GM23338 (cell line): ENCODE measurements around the gene NR2C1. TPM values are rescaled to one million over a fixed set of nuclear protein-coding genes. Genes with fewer than 3 reads are reported as not detected.

ENCODE experiments used
- ATAC-seq: fragments of 200-7000 bp; cut with Tn5 transposase; 3 replicates; pipeline ENCODE4 v1.9.1; 2020
- DNase-seq: peaks from one replicate; pipeline ENCODE4 v3.0.0-alpha.2; 2015; ENCODE audit warnings: low spot score
- H2AFZ ChIP-seq: fragments of 200-600 bp; sonication (generic); 2 replicates; pipeline ENCODE4 v1.8.0; 2016; ENCODE audit warnings: antibody characterized with exemption, mild to moderate bottlenecking, moderate library complexity
- H3F3A ChIP-seq: fragments of 200-600 bp; sonication (generic); replicated peaks from 2 replicates; pipeline ENCODE4 v1.8.0; 2017; ENCODE audit warnings: antibody characterized with exemption, mixed run types, low read depth
- H3K27ac ChIP-seq: fragments of 200-600 bp; sonication (generic); 2 replicates; pipeline ENCODE4 v1.6.1; 2016; ENCODE audit warnings: low read depth
- H3K27me3 ChIP-seq: fragments of 200-600 bp; sonication (generic); 2 replicates; pipeline ENCODE4 v1.8.0; 2016; ENCODE audit warnings: mild to moderate bottlenecking, mixed run types, moderate library complexity; ENCODE audit not compliant: insufficient read depth
- H3K36me3 ChIP-seq: fragments of 200-600 bp; sonication (generic); 2 replicates; pipeline ENCODE4 v1.8.0; 2016; ENCODE audit warnings: mild to moderate bottlenecking; ENCODE audit not compliant: insufficient read depth
- H3K4me1 ChIP-seq: fragments of 200-600 bp; sonication (generic); 2 replicates; pipeline ENCODE4 v1.8.0; 2016; ENCODE audit warnings: mild to moderate bottlenecking, moderate library complexity; ENCODE audit not compliant: insufficient read depth
- H3K4me2 ChIP-seq: fragments of 200-600 bp; sonication (generic); 2 replicates; pipeline ENCODE4 v1.7.1; 2017; ENCODE audit warnings: mixed run types
- H3K4me3 ChIP-seq: fragments of 200-600 bp; sonication (generic); 2 replicates; pipeline ENCODE4 v1.6.1; 2016; ENCODE audit warnings: mixed run types
- H3K79me2 ChIP-seq: fragments of 200-600 bp; sonication (generic); replicated peaks from 2 replicates; pipeline ENCODE4 v1.8.0; 2017; ENCODE audit warnings: mild to moderate bottlenecking; ENCODE audit not compliant: insufficient read depth
- H3K9me2 ChIP-seq: fragments of 200-600 bp; sonication (generic); 2 replicates; pipeline ENCODE4 v1.8.0; 2017; ENCODE audit not compliant: insufficient read depth
- H4K20me1 ChIP-seq: fragments of 200-600 bp; sonication (generic); replicated peaks from 2 replicates; pipeline ENCODE4 v1.8.0; 2017; ENCODE audit warnings: mild to moderate bottlenecking; ENCODE audit not compliant: insufficient read depth
- H3K27ac Mint-ChIP-seq: 2 replicates; pipeline ENCODE4 v1.8.0; 2020; ENCODE audit warnings: inconsistent platforms, mild to moderate bottlenecking, moderate library complexity, mixed read lengths
- H3K27me3 Mint-ChIP-seq: 3 replicates; pipeline ENCODE4 v1.8.0; 2022; ENCODE audit warnings: low read depth, mild to moderate bottlenecking, moderate library complexity, mixed read lengths, inconsistent platforms; ENCODE audit not compliant: insufficient read depth, poor library complexity
- H3K36me3 Mint-ChIP-seq: 3 replicates; pipeline ENCODE4 v1.8.0; 2021; ENCODE audit warnings: low read depth, mild to moderate bottlenecking, inconsistent platforms, moderate library complexity, mixed read lengths
- H3K4me1 Mint-ChIP-seq: 3 replicates; pipeline ENCODE4 v1.8.0; 2020; ENCODE audit warnings: mild to moderate bottlenecking, inconsistent platforms, mixed read lengths
- H3K4me3 Mint-ChIP-seq: 3 replicates; pipeline ENCODE4 v1.8.0; 2021; ENCODE audit warnings: moderate library complexity, mild to moderate bottlenecking, inconsistent platforms, mixed read lengths
- H3K9me3 Mint-ChIP-seq: 3 replicates; pipeline ENCODE4 v1.8.0; 2020; ENCODE audit warnings: moderate library complexity, mild to moderate bottlenecking, inconsistent platforms, mixed read lengths
- CREB1 ChIP-seq: fragments of 250-450 bp; sonication (Bioruptor Pico); IDR thresholded peaks from 2 replicates; pipeline ENCODE4 v1.5.0; 2020; ENCODE audit warnings: low read depth, mild to moderate bottlenecking, moderate library complexity
- EZH2 ChIP-seq: fragments of 200-600 bp; sonication (generic); IDR thresholded peaks from one replicate; pipeline ENCODE4 v1.8.0; 2017; ENCODE audit warnings: antibody characterized with exemption, mild to moderate bottlenecking, low read depth; ENCODE audit not compliant: unreplicated experiment
- EZH2phosphoT487 ChIP-seq: fragments of 200-600 bp; sonication (generic); IDR thresholded peaks from one replicate; pipeline ENCODE4 v1.8.1; 2018; ENCODE audit warnings: antibody characterized with exemption; ENCODE audit not compliant: unreplicated experiment
- JUNB ChIP-seq: IDR thresholded peaks from one replicate; pipeline ENCODE4 v1.6.1; 2016; ENCODE audit warnings: antibody characterized with exemption; ENCODE audit not compliant: unreplicated experiment
- NANOG ChIP-seq: IDR thresholded peaks from 2 replicates; pipeline ENCODE4 v1.6.1; 2016; ENCODE audit warnings: antibody characterized with exemption, borderline replicate concordance
- STAT1 ChIP-seq: IDR thresholded peaks from one replicate; pipeline ENCODE4 v1.6.1; 2016; ENCODE audit warnings: antibody characterized with exemption; ENCODE audit not compliant: unreplicated experiment
- ZNF114 ChIP-seq: fragments of 250-450 bp; sonication (Bioruptor Pico); IDR thresholded peaks from 2 replicates; pipeline ENCODE4 v1.5.0; 2020; ENCODE audit warnings: mild to moderate bottlenecking, moderate library complexity
- ZNF331 ChIP-seq: fragments of 250-450 bp; sonication (Bioruptor Pico); IDR thresholded peaks from 2 replicates; pipeline ENCODE4 v1.5.0; 2020; ENCODE audit warnings: low read depth, mild to moderate bottlenecking, moderate library complexity
- ZNF462 ChIP-seq: fragments of 250-450 bp; sonication (Bioruptor Pico); IDR thresholded peaks from 2 replicates; pipeline ENCODE4 v1.5.0; 2020; ENCODE audit warnings: mild to moderate bottlenecking, moderate library complexity
- polyA plus RNA-seq: library from polyadenylated mRNA; unstranded; fragments of >200 nt; fragmentation: Nextera tagmentation; extraction: Ambion mirVana; gene quantifications from 2 replicates; pipeline ENCODE4 v1.2.1, GENCODE V29; 2016
- total RNA-seq: library from RNA; depleted of rRNA; stranded (reverse); fragments of >200 nt; shearing (Covaris generic); gene quantifications from 2 replicates; pipeline ENCODE4 v1.2.3, GENCODE V29; 2014

NR2C1 gene
- total and polyA plus RNA-seq, 2 experiments from 2014 or later, result 41.1 to 45.3 TPM

GRCh38 chr12:95115641-95116040 is 42.2 kb upstream of the NR2C1 start (continued):
- TF ChIP-seq ZNF462 (CRISPR knock-in tag), result no peak
- TF ChIP-seq ZNF331 (CRISPR knock-in tag), result no peak
- TF ChIP-seq JUNB, result no peak
- TF ChIP-seq EZH2phosphoT487, result no peak
- TF ChIP-seq CREB1 (CRISPR knock-in tag), result no peak
- no peak for TF ChIP-seq EZH2
- TF ChIP-seq ZNF114 (CRISPR knock-in tag), result no peak
- no peak for TF ChIP-seq NANOG
- no peak for TF ChIP-seq STAT1

GRCh38 chr12:95114766-95115405 is 41.5 kb upstream of the NR2C1 start:
- H3K27me3 Mint-ChIP-seq, result peaks cover 4% of the 10 kb centered on the region
- H3K36me3 Mint-ChIP-seq, result peaks cover 33% of the 10 kb centered on the region
- peak overlapping the region; percentile 53 for H3K27ac ChIP-seq
- DNase-seq (peak; percentile 62), ATAC-seq (peak; percentile 52)
- no peaks in the 10 kb centered on the region for H3F3A ChIP-seq
- TF ChIP-seq NANOG, result peak; percentile 37
- no peak for TF ChIP-seq EZH2phosphoT487
- H2AFZ ChIP-seq, result no peak overlapping the region
- no peak overlapping the region for H3K4me3 ChIP-seq
- H3K4me3 Mint-ChIP-seq, result peak overlapping the region; percentile 14; the same call in 1 of the 3 replicates
- peaks cover 32% of the 10 kb centered on the region for H3K4me1 Mint-ChIP-seq
- H3K27me3 ChIP-seq, result no peaks in the 10 kb centered on the region
- H3K27ac Mint-ChIP-seq, result peak overlapping the region; percentile 85
- H3K9me2 ChIP-seq, result no peaks in the 10 kb centered on the region
- peak overlapping the region; percentile 36 for H3K4me2 ChIP-seq
- no peaks in the 10 kb centered on the region for H4K20me1 ChIP-seq
- no peaks in the 10 kb centered on the region for H3K79me2 ChIP-seq
- H3K4me1 ChIP-seq, result peaks cover 29% of the 10 kb centered on the region
- no peaks in the 10 kb centered on the region for H3K9me3 Mint-ChIP-seq
- H3K36me3 ChIP-seq, result peaks cover 9% of the 10 kb centered on the region; the same call in 1 of the 2 replicates
